Omental fat pad (tissue), 4 donors: ENCODE data around the gene NANOS2. TPM values are rescaled to one million over a fixed set of nuclear protein-coding genes. Genes with fewer than 3 reads are reported as not detected.

ENCODE experiments used
- ATAC-seq: fragments of 150-250 bp; one replicate; pipeline ENCODE4 v1.9.1; 2016; ENCODE audit warnings: mild to moderate bottlenecking, moderate library complexity; ENCODE audit not compliant: low FRiP score
- DNase-seq: peaks from one replicate; pipeline ENCODE4 v3.0.0-alpha.2; 2019; ENCODE audit warnings: low spot score
- total RNA-seq, 4 donors: library from RNA; depleted of rRNA; stranded (reverse); fragments of >200 nt; gene quantifications; one replicate each; pipeline ENCODE4 v1.1.0, GENCODE V29; 2016
- TF ChIP-seq, protein P1 (sequence below), 3 donors: fragments of 450-650 bp; IDR thresholded peaks; one replicate each; pipeline ENCODE4 v1.5.1; 2016 to 2017; ENCODE audit warnings: antibody characterized with exemption in 3 of 3, mild to moderate bottlenecking in 3 of 3, moderate library complexity in 2 of 3

NANOS2 gene
- total RNA-seq, 4 donors from 2014 or later, result not detected

DNA sequence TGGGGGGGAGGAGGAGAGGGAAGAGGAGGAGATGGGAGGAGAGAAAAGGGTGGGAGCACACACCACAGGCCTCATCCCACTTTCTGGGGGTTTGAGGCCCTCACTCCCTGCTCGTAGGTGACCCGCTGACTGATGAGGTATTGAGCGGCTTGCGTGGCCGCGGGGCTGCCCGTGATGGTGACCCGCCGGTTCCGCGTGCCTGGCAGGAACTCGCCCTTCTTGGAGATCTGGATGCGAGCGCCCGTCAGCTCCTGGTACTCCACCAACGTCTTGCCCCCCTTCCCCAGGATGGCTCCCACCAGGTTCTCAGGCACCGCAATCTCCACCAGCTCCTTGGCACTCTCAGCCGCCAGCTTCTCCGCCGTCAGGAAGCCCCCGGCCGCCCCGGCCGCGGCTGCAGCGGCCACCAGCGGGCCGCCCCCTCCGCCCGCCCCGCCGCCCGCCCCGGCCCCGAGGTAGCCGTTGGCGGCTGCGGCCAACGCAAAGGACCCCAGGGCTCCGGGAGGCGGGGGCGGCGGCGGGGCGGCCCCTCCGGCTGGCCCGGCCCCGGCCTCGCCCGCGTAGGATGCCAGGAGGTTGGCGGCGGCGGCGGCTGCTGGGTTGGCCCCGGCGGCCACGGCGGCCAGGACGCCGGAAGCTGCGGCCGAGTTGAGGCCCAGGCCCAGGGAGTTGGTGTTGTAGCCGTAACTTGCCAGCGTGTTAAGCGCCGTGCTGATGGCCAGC, 25.4 kb upstream of the NANOS2 start:
- no peak for DNase-seq
- no peak for ATAC-seq
- TF ChIP-seq, protein P1, sequence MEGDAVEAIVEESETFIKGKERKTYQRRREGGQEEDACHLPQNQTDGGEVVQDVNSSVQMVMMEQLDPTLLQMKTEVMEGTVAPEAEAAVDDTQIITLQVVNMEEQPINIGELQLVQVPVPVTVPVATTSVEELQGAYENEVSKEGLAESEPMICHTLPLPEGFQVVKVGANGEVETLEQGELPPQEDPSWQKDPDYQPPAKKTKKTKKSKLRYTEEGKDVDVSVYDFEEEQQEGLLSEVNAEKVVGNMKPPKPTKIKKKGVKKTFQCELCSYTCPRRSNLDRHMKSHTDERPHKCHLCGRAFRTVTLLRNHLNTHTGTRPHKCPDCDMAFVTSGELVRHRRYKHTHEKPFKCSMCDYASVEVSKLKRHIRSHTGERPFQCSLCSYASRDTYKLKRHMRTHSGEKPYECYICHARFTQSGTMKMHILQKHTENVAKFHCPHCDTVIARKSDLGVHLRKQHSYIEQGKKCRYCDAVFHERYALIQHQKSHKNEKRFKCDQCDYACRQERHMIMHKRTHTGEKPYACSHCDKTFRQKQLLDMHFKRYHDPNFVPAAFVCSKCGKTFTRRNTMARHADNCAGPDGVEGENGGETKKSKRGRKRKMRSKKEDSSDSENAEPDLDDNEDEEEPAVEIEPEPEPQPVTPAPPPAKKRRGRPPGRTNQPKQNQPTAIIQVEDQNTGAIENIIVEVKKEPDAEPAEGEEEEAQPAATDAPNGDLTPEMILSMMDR (IDR thresholded peaks at IDR 0.05), result no peak

DNA sequence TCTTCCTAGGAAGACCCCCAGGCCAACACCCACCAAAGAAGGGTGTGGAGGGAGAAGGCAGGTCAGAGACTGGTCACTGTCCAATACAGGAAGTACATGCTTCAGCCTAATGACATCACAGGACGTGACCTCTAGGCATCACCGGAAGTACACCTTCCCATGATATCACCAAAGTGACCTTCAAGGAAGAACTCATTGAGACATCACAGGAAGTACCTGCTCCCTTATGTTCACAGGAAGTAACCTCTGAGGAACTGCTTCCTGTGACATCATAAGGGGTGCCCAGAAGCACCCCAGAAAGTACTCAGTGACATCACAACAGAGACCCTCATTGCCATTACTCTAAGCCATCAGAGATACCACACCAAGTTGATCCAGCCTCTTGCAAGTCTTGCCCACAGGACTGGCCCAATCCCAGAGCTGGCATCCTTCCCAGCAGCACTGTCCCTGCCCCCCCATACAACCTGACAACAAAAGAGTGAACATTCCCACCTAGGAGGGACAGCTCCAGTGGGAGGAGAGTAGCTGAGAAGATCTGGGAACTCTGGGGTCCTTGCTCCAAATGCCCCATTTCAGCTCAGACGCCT, 24.2 kb upstream of the NANOS2 start:
- ATAC-seq (no peak), DNase-seq (no peak)
- TF ChIP-seq, protein P1 (IDR thresholded peaks at IDR 0.05), result no peak

DNA sequence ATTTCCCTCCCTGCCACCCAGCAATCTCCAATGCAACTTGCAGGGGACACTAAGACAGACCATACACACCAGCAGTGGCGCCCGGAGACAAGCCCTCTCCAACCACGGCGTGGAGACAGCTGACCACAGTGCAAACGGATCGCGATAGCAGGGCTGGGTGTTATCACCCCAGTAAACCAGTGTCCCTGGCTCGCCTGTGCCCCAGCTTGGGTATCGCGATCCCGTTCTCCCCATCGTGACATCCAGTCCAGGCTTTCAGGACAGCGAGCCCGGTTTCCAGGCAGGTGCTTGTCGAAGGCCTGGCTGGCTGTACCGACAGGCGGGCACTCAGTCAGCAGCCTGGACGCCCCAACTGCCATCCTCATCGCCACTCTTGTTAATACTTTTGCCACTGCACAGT, 20.7 kb upstream of the NANOS2 start:
- ATAC-seq (no peak), DNase-seq (no peak)
- TF ChIP-seq, protein P1 (IDR thresholded peaks at IDR 0.05), result no peak

DNA sequence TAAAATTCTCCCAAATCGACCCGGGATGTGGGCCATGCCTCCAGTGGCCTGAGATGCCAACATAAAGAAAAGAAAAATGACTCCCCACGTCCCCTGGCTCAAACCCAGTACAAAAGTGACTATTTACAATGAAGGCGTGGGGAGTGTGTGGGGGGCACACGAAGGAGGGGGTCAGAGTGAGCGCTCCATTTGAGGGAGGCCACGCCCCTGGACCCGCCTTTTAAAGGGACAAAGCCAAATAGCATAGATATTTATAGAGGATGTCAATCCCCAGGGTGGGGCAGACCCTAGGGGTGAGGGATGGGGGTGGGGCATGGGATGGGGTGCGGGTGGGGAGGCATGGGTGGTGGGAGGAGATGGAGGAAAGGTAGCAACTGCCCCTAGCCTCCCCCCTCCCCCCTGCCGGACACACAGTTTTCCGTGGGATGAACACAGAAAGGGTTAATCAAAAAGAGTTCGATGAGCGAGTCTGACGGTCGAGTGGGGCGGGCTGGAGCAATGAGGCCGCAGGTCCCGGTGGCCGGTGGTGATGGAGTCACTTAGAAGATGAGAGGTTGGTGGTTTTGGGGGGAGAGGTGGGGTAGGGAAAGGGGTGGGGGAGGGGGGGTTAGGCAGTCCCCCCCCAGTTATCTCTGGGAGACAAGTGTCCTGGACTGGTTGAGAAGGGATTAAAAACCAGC, 20.1 kb upstream of the NANOS2 start:
- TF ChIP-seq, protein P1 (IDR thresholded peaks at IDR 0.05), result no peak
- ATAC-seq (no peak), DNase-seq (no peak)

DNA sequence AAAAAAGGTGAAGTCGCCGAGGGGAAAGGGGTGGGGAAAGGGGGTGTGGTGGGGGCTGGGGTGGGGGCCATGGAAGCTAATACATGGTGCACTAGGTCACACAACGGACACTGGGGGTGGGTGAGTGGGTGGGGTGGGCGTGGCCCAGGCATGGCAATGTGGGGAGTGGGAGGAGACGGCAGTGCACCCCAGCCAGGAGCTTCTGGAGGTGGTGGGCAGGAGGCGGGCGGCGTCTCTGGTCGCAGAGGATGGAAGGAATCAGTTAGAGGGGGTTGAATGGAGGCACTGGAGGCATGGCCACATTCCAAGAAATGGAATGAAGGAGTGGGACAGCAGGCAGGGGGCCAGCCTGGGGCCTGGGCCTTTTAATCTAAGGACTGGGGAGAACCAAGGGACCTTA, 19.2 kb upstream of the NANOS2 start:
- DNase-seq (no peak), ATAC-seq (no peak)
- TF ChIP-seq, protein P1 (IDR thresholded peaks at IDR 0.05), result no peak

DNA sequence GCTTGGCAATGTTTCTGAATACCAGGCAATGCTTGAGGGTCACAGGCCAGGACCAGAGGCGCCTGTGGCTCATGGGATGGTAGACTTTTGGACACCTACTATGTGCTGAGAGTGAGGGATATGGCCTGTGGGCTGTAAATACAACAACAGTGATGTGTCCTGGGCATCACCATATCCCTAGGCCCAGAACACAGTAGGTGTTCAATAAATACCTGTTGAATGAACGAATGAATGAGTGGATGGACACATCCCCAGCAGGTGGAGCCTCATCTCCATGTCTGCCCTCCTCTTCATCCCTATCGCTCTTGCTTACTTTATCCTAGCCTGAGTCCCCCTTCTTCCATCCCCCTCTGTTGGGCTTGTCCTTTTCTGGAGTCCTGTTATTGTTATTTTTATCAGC, 16.5 kb upstream of the NANOS2 start:
- DNase-seq (no peak), ATAC-seq (no peak)
- TF ChIP-seq, protein P1 (IDR thresholded peaks at IDR 0.05), result no peak
